K562 (cell line): ENCODE results near the gene FEM1B. TPM values are rescaled to one million over a fixed set of nuclear protein-coding genes. Genes with fewer than 3 reads are reported as not detected.

Experiments used
- ATAC-seq: fragments of 200-7000 bp; cut with Tn5 transposase; 3 replicates; pipeline ENCODE4 v1.9.1; 2020; ENCODE audit warnings: moderate library complexity
- BruUV-seq: library from RNA; stranded (reverse); fragments of 400-500 nt; replicated peaks from 2 replicates; lab custom pipeline; 2021; lab: Mats Ljungman, UMichigan
- CTCF ChIA-PET: fragments of 300-600 bp; formaldehyde crosslinking; extraction: SDS; loops from one replicate; lab custom pipeline; 2021; ENCODE audit warnings: low intra/inter-chr PET ratio; lab: Yijun Ruan, JAX
- POLR2A ChIA-PET: fragments of 300-600, 350-650 bp; sonication (Branson Sonifier 250); formaldehyde crosslinking; extraction: SDS; loops from one replicate; lab custom pipeline; 2021; ENCODE audit warnings: antibody characterized with exemption, inconsistent platforms; lab: Yijun Ruan, JAX
- DNase-seq, 4 experiments: peaks; one replicate each; pipeline versions ENCODE4 v3.0.0 to v3.0.0-alpha.2; 2011 to 2018; ENCODE audit warnings: low spot score in 3 of 4, mixed read lengths in 3 of 4; ENCODE audit errors: extremely low read depth in 1 of 4
- FAIRE-seq: peaks from 2 replicates; lab custom pipeline; 2011; peaks lifted over from hg19 to GRCh38; lab: Jason Lieb, UNC
- H2AFZ ChIP-seq: 2 replicates; pipeline ENCODE4 v1.6.0; 2011; ENCODE audit warnings: low read depth, low read length, control low read depth, inconsistent platforms
- H3K27ac ChIP-seq: fragments of 200-600 bp; 3 replicates; pipeline ENCODE4 v1.8.0; 2011; ENCODE audit warnings: low read depth, mild to moderate bottlenecking, control low read depth, inconsistent platforms, low read length, moderate library complexity, mixed read lengths; ENCODE audit errors: extremely low read depth
- H3K27me3 ChIP-seq, 2 experiments: fragments of 300-600 bp in 1 of 2; 2 replicates in 1 of 2; 3 replicates in 1 of 2; pipeline versions ENCODE4 v1.6.0 to v1.8.0; 2011; ENCODE audit warnings: inconsistent platforms in 2 of 2, low read length in 2 of 2, mild to moderate bottlenecking in 1 of 2, mixed read lengths in 1 of 2, moderate library complexity in 1 of 2; ENCODE audit not compliant: control insufficient read depth in 2 of 2, insufficient read depth in 2 of 2
- H3K36me3 ChIP-seq: fragments of 300-600 bp; 3 replicates; pipeline ENCODE4 v1.8.0; 2011; ENCODE audit warnings: mild to moderate bottlenecking, low read length, inconsistent platforms; ENCODE audit not compliant: control insufficient read depth, insufficient read depth
- H3K4me1 ChIP-seq, 2 experiments: fragments of 200-600 bp in 1 of 2; replicated peaks in 1 of 2; 2 replicates in 1 of 2; 3 replicates in 1 of 2; pipeline versions ENCODE4 v1.5.1 to v1.8.0; 2011; ENCODE audit warnings: inconsistent platforms in 2 of 2, low read length in 2 of 2, mild to moderate bottlenecking in 1 of 2, mixed read lengths in 1 of 2, moderate library complexity in 1 of 2; ENCODE audit not compliant: control insufficient read depth in 2 of 2, insufficient read depth in 2 of 2
- H3K4me2 ChIP-seq: 2 replicates; pipeline ENCODE4 v1.6.1; 2011; ENCODE audit warnings: low read length, control low read depth, inconsistent platforms, mixed read lengths; ENCODE audit not compliant: insufficient read depth
- H3K4me3 ChIP-seq: fragments of 200-600 bp; sonication (generic), shearing (Covaris generic); 2 replicates; pipeline ENCODE4 v1.5.1; 2016; ENCODE audit warnings: control low read depth, inconsistent platforms
- H3K79me2 ChIP-seq: fragments of 200-600 bp; 3 replicates; pipeline ENCODE4 v1.8.0; 2011; ENCODE audit warnings: low read length, inconsistent platforms; ENCODE audit not compliant: control insufficient read depth, insufficient read depth
- H3K9ac ChIP-seq, 2 experiments: 2 replicates each; pipeline versions ENCODE4 v1.6.0 to v1.6.1; 2011; ENCODE audit warnings: low read depth in 2 of 2, low read length in 2 of 2, control low read depth in 1 of 2, inconsistent platforms in 1 of 2, mild to moderate bottlenecking in 1 of 2, mixed read lengths in 1 of 2; ENCODE audit not compliant: insufficient read depth in 1 of 2
- H3K9me1 ChIP-seq: one replicate; pipeline ENCODE4 v1.6.0; 2011; ENCODE audit warnings: inconsistent platforms, mild to moderate bottlenecking, low read length, moderate library complexity; ENCODE audit not compliant: control insufficient read depth, insufficient read depth
- H3K9me3 ChIP-seq: replicated peaks from 2 replicates; pipeline ENCODE4 v1.5.1; 2011; ENCODE audit warnings: low read depth, low read length, inconsistent platforms; ENCODE audit not compliant: control insufficient read depth, insufficient read depth
- H4K20me1 ChIP-seq: replicated peaks from 2 replicates; pipeline ENCODE4 v1.6.1; 2011; ENCODE audit warnings: low read length, inconsistent platforms, mixed read lengths; ENCODE audit not compliant: control insufficient read depth, insufficient read depth
- JUNB ChIP-seq: fragments of 450-650 bp; formaldehyde crosslinking; conservative IDR thresholded peaks from 2 replicates; pipeline ENCODE4 v1.4.0; 2020; ENCODE audit warnings: mild to moderate bottlenecking
- SMC3 ChIP-seq: conservative IDR thresholded peaks from 2 replicates; pipeline ENCODE4 v1.6.1; 2011; ENCODE audit warnings: low read depth, low read length, improper control_type of control experiment; ENCODE audit not compliant: insufficient read depth
- ZNF592 ChIP-seq: fragments of 450-650 bp; IDR thresholded peaks from 2 replicates; pipeline ENCODE4 v1.6.1; 2017; ENCODE audit warnings: antibody characterized with exemption, mild to moderate bottlenecking
- WGBS: fragments of 100-300 bp; shearing (Covaris generic); methylation state at CpG from one replicate; pipeline ENCODE4 v1.1.6; 2016; ENCODE audit warnings: low coverage, mixed read lengths; ENCODE audit not compliant: insufficient coverage; ENCODE audit errors: missing lambda C conversion rate; 5-methylcytosine and 5-hydroxymethylcytosine counted together
- in situ Hi-C: fragments of 300-500 bp; cut with MboI; formaldehyde crosslinking; loops from 4 replicates; pipeline ENCODE4 v1.15.0; 2018; ENCODE audit warnings: inconsistent platforms, mixed read lengths
- intact Hi-C: fragments of 100-400 bp; cut with micrococcal nuclease; formaldehyde crosslinking; loops from 2 replicates; pipeline ENCODE4 v1.14.2; 2022
- polyA plus RNA-seq, 8 experiments: library from polyadenylated mRNA; depleted of rRNA in 4 of 8; stranded (reverse) in 5 of 8; unstranded in 3 of 8; fragments of >200 nt; fragmentation: Nextera tagmentation in 2 of 8; fragmentation: Illumina TruSeq in 1 of 8; extraction: Ambion mirVana in 2 of 8; extraction: Trizol in 1 of 8; gene quantifications; 2 replicates each; pipeline versions ENCODE4 v1.2.1 to v1.2.3, GENCODE V29; 2011 to 2014; ENCODE audit warnings: inconsistent platforms in 1 of 8, missing spikeins in 1 of 8
- total RNA-seq, 7 experiments: library from RNA; depleted of rRNA in 6 of 7; stranded (reverse); fragments of >200 nt in 6 of 7; fragmentation: Illumina TruSeq in 2 of 7; extraction: Trizol in 2 of 7; gene quantifications; 2 replicates each; pipeline versions ENCODE4 v1.2.1 to v1.2.3, GENCODE V29; 2011 to 2021; ENCODE audit warnings: low replicate concordance in 1 of 7

FEM1B gene
- total and polyA plus RNA-seq, 9 of the 15 experiments (the other 6 are each of a cell fraction or from before 2014, with no cell fraction given): 5.9 to 61.6 (median 20.1) TPM

- peaks cover 5% of the 10 kb centered on the region; the same call in 1 of the 2 replicates for H4K20me1 ChIP-seq
- FAIRE-seq: no peak
- H3K79me2 ChIP-seq: no peaks in the 10 kb centered on the region
- no peak overlapping the region for H3K4me3 ChIP-seq
- H3K27me3 ChIP-seq: peaks cover 30 to 63% of the 10 kb centered on the region in 2 experiments
- intact Hi-C loops: no loop called here
- ChIA-PET CTCF (no interaction called here), POLR2A (interaction anchor here (1.0 kb wide), 1 partner anchor 33 kb away, joined by 4 read pairs; the partner anchor contains the start of gene FEM1B)
- no peaks in the 10 kb centered on the region for H3K36me3 ChIP-seq
- H3K27ac ChIP-seq: no peak overlapping the region
- H3K4me2 ChIP-seq: no peak overlapping the region
- no peak overlapping the region for H2AFZ ChIP-seq
- H3K9ac ChIP-seq: no peak overlapping the region
- WGBS: 1% methylated on average over 20 of the region's 22 CpGs
- H3K4me1 ChIP-seq: peaks cover 0 to under 1% of the 10 kb centered on the region in 2 experiments; a peak in 2 of 5 replicates
- no TSS peak for BruUV-seq
- DNase-seq: no peak
- no peaks in the 10 kb centered on the region for H3K9me3 ChIP-seq
- no peak for ATAC-seq
- no peak for TF ChIP-seq ZNF592
- no peak for TF ChIP-seq JUNB (CRISPR knock-in tag)
- no peak for TF ChIP-seq SMC3
- TF ChIP-seq, all 486 proteins: peak for 0
- in situ Hi-C loops: no loop called here
- H3K9me1 ChIP-seq: no peaks in the 10 kb centered on the region
Observed at GRCh38 chr15:68310804-68311463, 33.4 kb downstream of the FEM1B start.
